HepG2 (cell line): ENCODE data around the gene ZSWIM8. TPM values are rescaled to one million over a fixed set of nuclear protein-coding genes. Genes with fewer than 3 reads are reported as not detected.

Source experiments
- GABPB1 ChIP-seq: IDR thresholded peaks from 2 replicates; pipeline ENCODE4 v1.6.1; 2016; ENCODE audit warnings: mild to moderate bottlenecking, missing genetic modification reagents, moderate library complexity, missing compliant biosample characterization
- GPN1 ChIP-seq: sonication (generic); formaldehyde crosslinking; IDR thresholded peaks from 2 replicates; pipeline ENCODE4 v1.5.1; 2020; ENCODE audit warnings: missing genetic modification reagents, borderline replicate concordance
- HNF4A ChIP-seq: sonication (generic); formaldehyde crosslinking; IDR thresholded peaks from 2 replicates; pipeline ENCODE4 v1.4.0; 2020; ENCODE audit warnings: missing genetic modification reagents
- KLF6 ChIP-seq: IDR thresholded peaks from 2 replicates; pipeline ENCODE4 v1.8.0; 2016; ENCODE audit warnings: missing biosample characterization, missing genetic modification reagents
- KMT2B ChIP-seq: IDR thresholded peaks from 2 replicates; pipeline ENCODE4 v1.6.1; 2016; ENCODE audit warnings: missing genetic modification reagents, missing compliant biosample characterization
- MIER3 ChIP-seq: IDR thresholded peaks from 2 replicates; pipeline ENCODE4 v1.6.1; 2016; ENCODE audit warnings: missing compliant biosample characterization, borderline replicate concordance
- PHF8 ChIP-seq: sonication (generic); formaldehyde crosslinking; IDR thresholded peaks from 2 replicates; pipeline ENCODE4 v1.5.0; 2020; ENCODE audit warnings: missing genetic modification reagents
- POLR2AphosphoS2 ChIP-seq: IDR thresholded peaks from 2 replicates; pipeline ENCODE4 v1.6.1; 2011; ENCODE audit warnings: low read depth, low read length, improper control_type of control experiment
- ZBTB20 ChIP-seq: sonication (generic); formaldehyde crosslinking; IDR thresholded peaks from 2 replicates; pipeline ENCODE4 v1.8.1; 2023; ENCODE audit warnings: missing genetic modification reagents, low read depth, mild to moderate bottlenecking, borderline replicate concordance
- ZFP36 ChIP-seq: fragments of 150-350 bp; IDR thresholded peaks from 2 replicates; pipeline ENCODE4 v1.6.1; 2018; ENCODE audit warnings: borderline replicate concordance, low read length, low read depth; ENCODE audit not compliant: partially characterized antibody
- ZNF619 ChIP-seq: sonication (generic); formaldehyde crosslinking; IDR thresholded peaks from 2 replicates; pipeline ENCODE4 v1.4.0; 2020; ENCODE audit warnings: mild to moderate bottlenecking, missing genetic modification reagents
- ZNF678 ChIP-seq: sonication (generic); formaldehyde crosslinking; IDR thresholded peaks from 2 replicates; pipeline ENCODE4 v1.4.0; 2020; ENCODE audit warnings: mild to moderate bottlenecking, missing genetic modification reagents
- ZNF766 ChIP-seq: sonication (generic); formaldehyde crosslinking; IDR thresholded peaks from 2 replicates; pipeline ENCODE4 v1.5.0; 2020; ENCODE audit warnings: missing genetic modification reagents, borderline replicate concordance
- polyA plus RNA-seq, 8 experiments: library from polyadenylated mRNA; depleted of rRNA in 3 of 8; stranded (reverse) in 7 of 8; unstranded in 1 of 8; fragments of >200 nt; fragmentation: Illumina TruSeq in 4 of 8; extraction: Trizol in 4 of 8; gene quantifications; 2 replicates each; pipeline versions ENCODE4 v1.2.1 to v1.2.3, GENCODE V29; 2011 to 2016; ENCODE audit warnings: low read depth in 4 of 8, missing spikeins in 1 of 8, mixed read lengths in 1 of 8; ENCODE audit not compliant: insufficient read depth in 1 of 8
- total RNA-seq, 5 experiments: library from RNA; depleted of rRNA; stranded (reverse); fragments of >200 nt; fragmentation: Illumina TruSeq; extraction: Trizol; gene quantifications; 2 replicates each; pipeline ENCODE4 v1.2.3, GENCODE V29; 2016; ENCODE audit warnings: low read depth in 1 of 5
- TF ChIP-seq, protein P1 (sequence below): sonication (generic); formaldehyde crosslinking; IDR thresholded peaks from 2 replicates; pipeline ENCODE4 v1.5.0; 2020; ENCODE audit warnings: mild to moderate bottlenecking, missing genetic modification reagents
- TF ChIP-seq, protein P2 (sequence below): sonication (generic); formaldehyde crosslinking; IDR thresholded peaks from 2 replicates; pipeline ENCODE4 v1.4.0; 2020; ENCODE audit warnings: mild to moderate bottlenecking, missing genetic modification reagents
- TF ChIP-seq, protein P3 (sequence below): sonication (generic); formaldehyde crosslinking; IDR thresholded peaks from 2 replicates; pipeline ENCODE4 v1.5.0; 2020; ENCODE audit warnings: mild to moderate bottlenecking, missing genetic modification reagents, moderate library complexity
- TF ChIP-seq, protein P4 (sequence below), 2 experiments: sonication (generic) in 1 of 2; formaldehyde crosslinking in 1 of 2; IDR thresholded peaks; 2 replicates each; pipeline versions ENCODE4 v1.4.0 to v1.6.1; 2016 to 2020; ENCODE audit warnings: borderline replicate concordance in 1 of 2, low read depth in 1 of 2, mild to moderate bottlenecking in 1 of 2, missing genetic modification reagents in 1 of 2
- TF ChIP-seq, protein P5 (sequence below): sonication (generic); formaldehyde crosslinking; IDR thresholded peaks from 2 replicates; pipeline ENCODE4 v1.4.0; 2020; ENCODE audit warnings: mild to moderate bottlenecking, missing genetic modification reagents

Gene ZSWIM8
- total and polyA plus RNA-seq, 2 of the 13 experiments (the other 11 are each of a cell fraction or from before 2014, with no cell fraction given), result 39.9 to 98.2 TPM

DNA sequence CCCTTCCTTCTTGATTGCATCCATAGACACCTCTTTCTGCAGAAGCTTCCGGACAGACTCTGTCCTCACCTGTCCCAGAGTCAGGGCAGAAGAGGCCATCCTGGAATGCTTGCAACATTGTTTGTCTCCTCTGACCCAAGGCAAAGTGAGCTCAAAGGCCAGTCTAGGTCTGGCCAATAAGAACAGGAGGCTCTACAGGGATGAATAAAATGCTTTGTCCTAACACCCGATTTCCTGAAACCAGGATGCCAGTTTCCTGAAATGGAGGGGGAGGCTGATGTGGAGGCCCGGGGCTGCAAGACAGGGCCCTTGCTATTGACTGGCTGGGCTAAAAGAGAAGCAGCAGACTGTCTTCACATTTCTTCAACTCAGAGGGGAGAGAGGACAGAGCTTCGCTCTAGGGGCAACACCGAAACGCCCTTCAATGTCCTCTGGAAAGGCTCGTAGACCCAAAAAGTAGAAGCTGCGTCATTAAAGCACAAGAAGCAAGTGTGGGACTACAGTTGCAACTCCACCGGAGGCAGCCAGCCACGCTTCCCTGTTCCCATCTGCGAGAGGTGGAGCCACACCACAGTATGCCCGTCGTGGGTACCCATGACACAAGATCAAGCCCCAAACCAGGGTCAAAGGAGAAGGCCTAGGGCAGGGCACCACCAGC lies 55.1 kb downstream of the ZSWIM8 start (continued):
- TF ChIP-seq, protein P1, sequence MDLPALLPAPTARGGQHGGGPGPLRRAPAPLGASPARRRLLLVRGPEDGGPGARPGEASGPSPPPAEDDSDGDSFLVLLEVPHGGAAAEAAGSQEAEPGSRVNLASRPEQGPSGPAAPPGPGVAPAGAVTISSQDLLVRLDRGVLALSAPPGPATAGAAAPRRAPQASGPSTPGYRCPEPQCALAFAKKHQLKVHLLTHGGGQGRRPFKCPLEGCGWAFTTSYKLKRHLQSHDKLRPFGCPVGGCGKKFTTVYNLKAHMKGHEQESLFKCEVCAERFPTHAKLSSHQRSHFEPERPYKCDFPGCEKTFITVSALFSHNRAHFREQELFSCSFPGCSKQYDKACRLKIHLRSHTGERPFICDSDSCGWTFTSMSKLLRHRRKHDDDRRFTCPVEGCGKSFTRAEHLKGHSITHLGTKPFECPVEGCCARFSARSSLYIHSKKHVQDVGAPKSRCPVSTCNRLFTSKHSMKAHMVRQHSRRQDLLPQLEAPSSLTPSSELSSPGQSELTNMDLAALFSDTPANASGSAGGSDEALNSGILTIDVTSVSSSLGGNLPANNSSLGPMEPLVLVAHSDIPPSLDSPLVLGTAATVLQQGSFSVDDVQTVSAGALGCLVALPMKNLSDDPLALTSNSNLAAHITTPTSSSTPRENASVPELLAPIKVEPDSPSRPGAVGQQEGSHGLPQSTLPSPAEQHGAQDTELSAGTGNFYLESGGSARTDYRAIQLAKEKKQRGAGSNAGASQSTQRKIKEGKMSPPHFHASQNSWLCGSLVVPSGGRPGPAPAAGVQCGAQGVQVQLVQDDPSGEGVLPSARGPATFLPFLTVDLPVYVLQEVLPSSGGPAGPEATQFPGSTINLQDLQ (CRISPR knock-in tag), result no peak
- TF ChIP-seq ZFP36, result no peak
- TF ChIP-seq, protein P2, sequence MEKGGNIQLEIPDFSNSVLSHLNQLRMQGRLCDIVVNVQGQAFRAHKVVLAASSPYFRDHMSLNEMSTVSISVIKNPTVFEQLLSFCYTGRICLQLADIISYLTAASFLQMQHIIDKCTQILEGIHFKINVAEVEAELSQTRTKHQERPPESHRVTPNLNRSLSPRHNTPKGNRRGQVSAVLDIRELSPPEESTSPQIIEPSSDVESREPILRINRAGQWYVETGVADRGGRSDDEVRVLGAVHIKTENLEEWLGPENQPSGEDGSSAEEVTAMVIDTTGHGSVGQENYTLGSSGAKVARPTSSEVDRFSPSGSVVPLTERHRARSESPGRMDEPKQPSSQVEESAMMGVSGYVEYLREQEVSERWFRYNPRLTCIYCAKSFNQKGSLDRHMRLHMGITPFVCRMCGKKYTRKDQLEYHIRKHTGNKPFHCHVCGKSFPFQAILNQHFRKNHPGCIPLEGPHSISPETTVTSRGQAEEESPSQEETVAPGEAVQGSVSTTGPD, result no peak
- TF ChIP-seq ZNF766 (CRISPR knock-in tag), result no peak
- TF ChIP-seq KMT2B, result no peak
- TF ChIP-seq ZNF619, result 0 out of 2 replicates have a peak, but pooled peaks have one; percentile 27
- TF ChIP-seq, protein P3, sequence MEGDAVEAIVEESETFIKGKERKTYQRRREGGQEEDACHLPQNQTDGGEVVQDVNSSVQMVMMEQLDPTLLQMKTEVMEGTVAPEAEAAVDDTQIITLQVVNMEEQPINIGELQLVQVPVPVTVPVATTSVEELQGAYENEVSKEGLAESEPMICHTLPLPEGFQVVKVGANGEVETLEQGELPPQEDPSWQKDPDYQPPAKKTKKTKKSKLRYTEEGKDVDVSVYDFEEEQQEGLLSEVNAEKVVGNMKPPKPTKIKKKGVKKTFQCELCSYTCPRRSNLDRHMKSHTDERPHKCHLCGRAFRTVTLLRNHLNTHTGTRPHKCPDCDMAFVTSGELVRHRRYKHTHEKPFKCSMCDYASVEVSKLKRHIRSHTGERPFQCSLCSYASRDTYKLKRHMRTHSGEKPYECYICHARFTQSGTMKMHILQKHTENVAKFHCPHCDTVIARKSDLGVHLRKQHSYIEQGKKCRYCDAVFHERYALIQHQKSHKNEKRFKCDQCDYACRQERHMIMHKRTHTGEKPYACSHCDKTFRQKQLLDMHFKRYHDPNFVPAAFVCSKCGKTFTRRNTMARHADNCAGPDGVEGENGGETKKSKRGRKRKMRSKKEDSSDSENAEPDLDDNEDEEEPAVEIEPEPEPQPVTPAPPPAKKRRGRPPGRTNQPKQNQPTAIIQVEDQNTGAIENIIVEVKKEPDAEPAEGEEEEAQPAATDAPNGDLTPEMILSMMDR, result peak; percentile 12; the same call in 1 of the 2 replicates
- peak; percentile 96 for TF ChIP-seq HNF4A
- TF ChIP-seq GPN1, result no peak
- peak; percentile 58; the same call in 1 of the 2 replicates for TF ChIP-seq ZBTB20 (CRISPR knock-in tag)
- no peak for TF ChIP-seq POLR2AphosphoS2
- TF ChIP-seq ZNF678, result no peak
- no peak for TF ChIP-seq PHF8 (CRISPR knock-in tag)
- TF ChIP-seq MIER3 (CRISPR knock-in tag), result peak; percentile 73; the same call in 1 of the 2 replicates
- TF ChIP-seq, protein P4, sequence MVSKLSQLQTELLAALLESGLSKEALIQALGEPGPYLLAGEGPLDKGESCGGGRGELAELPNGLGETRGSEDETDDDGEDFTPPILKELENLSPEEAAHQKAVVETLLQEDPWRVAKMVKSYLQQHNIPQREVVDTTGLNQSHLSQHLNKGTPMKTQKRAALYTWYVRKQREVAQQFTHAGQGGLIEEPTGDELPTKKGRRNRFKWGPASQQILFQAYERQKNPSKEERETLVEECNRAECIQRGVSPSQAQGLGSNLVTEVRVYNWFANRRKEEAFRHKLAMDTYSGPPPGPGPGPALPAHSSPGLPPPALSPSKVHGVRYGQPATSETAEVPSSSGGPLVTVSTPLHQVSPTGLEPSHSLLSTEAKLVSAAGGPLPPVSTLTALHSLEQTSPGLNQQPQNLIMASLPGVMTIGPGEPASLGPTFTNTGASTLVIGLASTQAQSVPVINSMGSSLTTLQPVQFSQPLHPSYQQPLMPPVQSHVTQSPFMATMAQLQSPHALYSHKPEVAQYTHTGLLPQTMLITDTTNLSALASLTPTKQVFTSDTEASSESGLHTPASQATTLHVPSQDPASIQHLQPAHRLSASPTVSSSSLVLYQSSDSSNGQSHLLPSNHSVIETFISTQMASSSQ (IDR thresholded peaks at IDR 0.05; ENCODE audit: low read depth), result peak; percentile 45; the same call in 1 of the 2 replicates
- TF ChIP-seq, protein P4 (CRISPR knock-in tag; IDR thresholded peaks at IDR 0.05; ENCODE audit: borderline replicate concordance), result peak; percentile 53; the same call in 1 of the 2 replicates
- TF ChIP-seq GABPB1 (CRISPR knock-in tag), result peak; percentile 23; the same call in 1 of the 2 replicates
- TF ChIP-seq, protein P5, sequence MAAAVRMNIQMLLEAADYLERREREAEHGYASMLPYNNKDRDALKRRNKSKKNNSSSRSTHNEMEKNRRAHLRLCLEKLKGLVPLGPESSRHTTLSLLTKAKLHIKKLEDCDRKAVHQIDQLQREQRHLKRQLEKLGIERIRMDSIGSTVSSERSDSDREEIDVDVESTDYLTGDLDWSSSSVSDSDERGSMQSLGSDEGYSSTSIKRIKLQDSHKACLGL, result no peak
- TF ChIP-seq KLF6 (CRISPR knock-in tag), result peak; percentile 59; the same call in 1 of the 2 replicates
